IMR-90 (cell line): Measurements from ENCODE around the gene GRAMD2B.

ENCODE experiments used
- CHD1 ChIP-seq: IDR thresholded peaks from 2 replicates; pipeline ENCODE4 v1.6.1; 2012; ENCODE audit warnings: low read depth, low read length, improper control_type of control experiment
- CTCF ChIP-seq: conservative IDR thresholded peaks from 2 replicates; pipeline ENCODE4 v1.5.1; 2012; ENCODE audit warnings: mild to moderate bottlenecking, low read depth, low read length, improper control_type of control experiment
- MAFK ChIP-seq: IDR thresholded peaks from 2 replicates; pipeline ENCODE4 v1.6.1; 2012; ENCODE audit warnings: low read depth, low read length, improper control_type of control experiment
- POLR2A ChIP-seq: IDR thresholded peaks from 2 replicates; pipeline ENCODE4 v1.6.1; 2012; ENCODE audit warnings: mild to moderate bottlenecking, low read depth, low read length
- RFX5 ChIP-seq: IDR thresholded peaks from 2 replicates; pipeline ENCODE4 v1.8.0; 2012; ENCODE audit warnings: low read depth, mild to moderate bottlenecking, low read length, moderate library complexity
- USF2 ChIP-seq: fragments of 150-350 bp; IDR thresholded peaks from 2 replicates; pipeline ENCODE4 v1.6.1; 2017; ENCODE audit warnings: mild to moderate bottlenecking, antibody characterized with exemption, low read length, low read depth

DNA sequence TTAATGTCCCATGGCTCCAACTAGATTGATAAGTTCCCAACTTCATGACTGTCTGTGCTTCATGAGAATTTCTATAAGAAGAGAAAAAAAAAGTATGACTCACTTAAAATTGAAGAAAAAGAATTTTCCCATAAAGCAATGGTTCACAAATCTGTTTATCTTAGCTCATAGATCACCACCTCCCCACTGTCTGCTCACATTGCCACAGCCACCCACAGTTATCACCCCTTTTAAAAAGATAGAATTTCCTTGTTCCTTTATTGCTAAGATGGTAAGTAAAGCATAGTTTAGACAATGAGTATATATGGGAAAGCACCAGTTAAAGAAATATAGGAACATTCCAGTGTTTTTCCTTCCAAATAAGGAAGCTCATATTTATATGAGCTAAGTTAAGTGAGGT lies 104.7 kb downstream of the GRAMD2B start:
- TF ChIP-seq CTCF (no peak), POLR2A (no peak), USF2 (no peak), CHD1 (no peak), RFX5 (no peak), MAFK (no peak)
